GM12892 (cell line): Measurements from ENCODE around the gene FLG2.

Experiments used
- POLR2A ChIP-seq: IDR thresholded peaks from 2 replicates; pipeline ENCODE4 v1.6.1; 2011; ENCODE audit warnings: low read depth, low read length, control low read depth
- TAF1 ChIP-seq: IDR thresholded peaks from 2 replicates; pipeline ENCODE4 v1.6.1; 2011; ENCODE audit warnings: low read depth, mild to moderate bottlenecking, control low read depth, low read length, borderline replicate concordance

- TF ChIP-seq POLR2A (no peak), TAF1 (no peak)
Measured at GRCh38 chr1:152349611-152350010, 10.2 kb downstream of the FLG2 start.
